IMR-90 (cell line): ENCODE measurements around the gene CRYZL1. TPM values are rescaled to one million over a fixed set of nuclear protein-coding genes. Genes with fewer than 3 reads are reported as not detected.

Experiments
- ATAC-seq: fragments of 200-7000 bp; cut with Tn5 transposase; 2 replicates; pipeline ENCODE4 v1.9.1; 2020; ENCODE audit warnings: low read depth, mild to moderate bottlenecking, moderate library complexity
- BruUV-seq: library from RNA; stranded (reverse); fragments of 400-500 nt; replicated peaks from 2 replicates; lab custom pipeline; 2021; lab: Mats Ljungman, UMichigan
- CTCF ChIA-PET: fragments of 300-600 bp; formaldehyde crosslinking; extraction: SDS; loops from one replicate; lab custom pipeline; 2021; ENCODE audit warnings: antibody characterized with exemption; lab: Yijun Ruan, JAX
- POLR2A ChIA-PET: fragments of 300-600 bp; sonication (Branson Sonifier 250); formaldehyde crosslinking; loops from one replicate; lab custom pipeline; 2022; ENCODE audit warnings: antibody characterized with exemption; ENCODE audit not compliant: unreplicated experiment; lab: Charles Lee
- DNase-seq: peaks from one replicate; pipeline ENCODE4 v3.0.0; 2013
- H2AFZ ChIP-seq: replicated peaks from 2 replicates; pipeline ENCODE3; 2013; ENCODE audit warnings: low read length, mild to moderate bottlenecking; ENCODE audit not compliant: poor library complexity
- H2AK5ac ChIP-seq: 2 replicates; pipeline ENCODE4 v1.6.1; 2013; ENCODE audit warnings: low read depth, low read length, inconsistent platforms
- H2AK9ac ChIP-seq: replicated peaks from 2 replicates; pipeline ENCODE3; 2013; ENCODE audit warnings: mild to moderate bottlenecking, low read depth, low read length, moderate library complexity; ENCODE audit not compliant: poor library complexity
- H2BK120ac ChIP-seq: 2 replicates; pipeline ENCODE4 v1.6.1; 2013; ENCODE audit warnings: low read depth, low read length, inconsistent platforms
- H2BK15ac ChIP-seq: 3 replicates; pipeline ENCODE4 v1.6.1; 2013; ENCODE audit warnings: low read depth, low read length, inconsistent platforms
- H2BK20ac ChIP-seq: 2 replicates; pipeline ENCODE4 v1.6.1; 2013; ENCODE audit warnings: low read depth, mild to moderate bottlenecking, inconsistent platforms, low read length, moderate library complexity
- H2BK5ac ChIP-seq: 2 replicates; pipeline ENCODE4 v1.6.1; 2013; ENCODE audit warnings: mild to moderate bottlenecking, low read depth, low read length, inconsistent platforms; ENCODE audit not compliant: poor library complexity, severe bottlenecking
- H3K14ac ChIP-seq: replicated peaks from 2 replicates; pipeline ENCODE4 v1.6.1; 2013; ENCODE audit warnings: low read depth, low read length, inconsistent platforms
- H3K18ac ChIP-seq: 2 replicates; pipeline ENCODE4 v1.6.1; 2013; ENCODE audit warnings: low read depth, low read length, control low read depth
- H3K23ac ChIP-seq: 2 replicates; pipeline ENCODE4 v1.6.1; 2013; ENCODE audit warnings: low read depth, low read length, inconsistent platforms
- H3K27ac ChIP-seq: 2 replicates; pipeline ENCODE4 v1.5.1; 2013; ENCODE audit warnings: mild to moderate bottlenecking, control low read depth, low read length; ENCODE audit not compliant: insufficient read depth
- H3K27me3 ChIP-seq: 2 replicates; pipeline ENCODE4 v1.6.1; 2013; ENCODE audit warnings: low read length; ENCODE audit not compliant: control insufficient read depth, insufficient read depth
- H3K36me3 ChIP-seq: 2 replicates; pipeline ENCODE4 v1.6.1; 2013; ENCODE audit warnings: low read length, mixed read lengths; ENCODE audit not compliant: control insufficient read depth, insufficient read depth
- H3K4ac ChIP-seq: 2 replicates; pipeline ENCODE4 v1.6.1; 2013; ENCODE audit warnings: low read depth, low read length, inconsistent platforms
- H3K4me1 ChIP-seq: 2 replicates; pipeline ENCODE4 v1.6.1; 2013; ENCODE audit warnings: low read length, mixed read lengths; ENCODE audit not compliant: control insufficient read depth, insufficient read depth
- H3K4me2 ChIP-seq: 2 replicates; pipeline ENCODE4 v1.6.1; 2013; ENCODE audit warnings: low read depth, mild to moderate bottlenecking, control low read depth, low read length, moderate library complexity
- H3K4me3 ChIP-seq: 2 replicates; pipeline ENCODE4 v1.5.1; 2013; ENCODE audit warnings: low read depth, mild to moderate bottlenecking, control low read depth, low read length, moderate library complexity; ENCODE audit not compliant: insufficient read depth
- H3K56ac ChIP-seq: 2 replicates; pipeline ENCODE4 v1.6.1; 2013; ENCODE audit warnings: low read length, inconsistent platforms; ENCODE audit not compliant: insufficient read depth; ENCODE audit errors: extremely low read depth
- H3K79me1 ChIP-seq, 2 experiments: 2 replicates each; pipeline ENCODE4 v1.6.1; 2013; ENCODE audit warnings: low read length in 2 of 2, inconsistent platforms in 1 of 2, low read depth in 1 of 2
- H3K9ac ChIP-seq: 2 replicates; pipeline ENCODE4 v1.6.1; 2013; ENCODE audit warnings: low read depth, low read length, control low read depth
- H3K9me1 ChIP-seq: 2 replicates; pipeline ENCODE4 v1.6.1; 2013; ENCODE audit warnings: low read length, inconsistent platforms; ENCODE audit not compliant: insufficient read depth
- H3K9me3 ChIP-seq: 2 replicates; pipeline ENCODE4 v1.6.1; 2013; ENCODE audit warnings: low read length; ENCODE audit not compliant: control insufficient read depth, insufficient read depth
- H4K20me1 ChIP-seq: 2 replicates; pipeline ENCODE4 v1.6.1; 2013; ENCODE audit warnings: low read length, inconsistent platforms; ENCODE audit not compliant: insufficient read depth
- H4K5ac ChIP-seq: 2 replicates; pipeline ENCODE4 v1.6.1; 2013; ENCODE audit warnings: mild to moderate bottlenecking, low read depth, low read length, control low read depth
- H4K8ac ChIP-seq, 2 experiments: 2 replicates each; pipeline ENCODE4 v1.6.1; 2013; ENCODE audit warnings: low read depth in 2 of 2, low read length in 2 of 2, control low read depth in 1 of 2, inconsistent platforms in 1 of 2
- H4K91ac ChIP-seq: 2 replicates; pipeline ENCODE4 v1.6.1; 2013; ENCODE audit warnings: low read depth, low read length, inconsistent platforms; ENCODE audit not compliant: insufficient read depth
- CEBPB ChIP-seq: IDR thresholded peaks from 2 replicates; pipeline ENCODE4 v1.6.1; 2012; ENCODE audit warnings: low read depth, low read length, improper control_type of control experiment
- MXI1 ChIP-seq: IDR thresholded peaks from 2 replicates; pipeline ENCODE4 v1.6.1; 2012; ENCODE audit warnings: low read depth, mild to moderate bottlenecking, low read length, moderate library complexity, borderline replicate concordance
- WGBS, 2 experiments: methylation state at CpG; one replicate each; pipeline versions ENCODE4 v1.1.5 to v1.1.7; 2013; ENCODE audit warnings: missing lambda C conversion rate in 2 of 2; ENCODE audit not compliant: insufficient read length in 1 of 2; ENCODE audit errors: extremely low coverage in 2 of 2; 5-methylcytosine and 5-hydroxymethylcytosine counted together
- dilution Hi-C: fragments of 300-500 bp; cut with HindIII; formaldehyde crosslinking; loops from one replicate; pipeline ENCODE4 v1.14.3; 2018; ENCODE audit warnings: low sequenced_read_pairs; ENCODE audit not compliant: unreplicated experiment
- in situ Hi-C: fragments of 300-500 bp; cut with MboI; formaldehyde crosslinking; loops from 3 replicates; pipeline ENCODE4 v1.14.3; 2019; ENCODE audit warnings: low sequenced_read_pairs, inconsistent platforms, mixed read lengths
- intact Hi-C: fragments of 100-400 bp; cut with micrococcal nuclease; formaldehyde crosslinking; loops from 2 replicates; pipeline ENCODE4 v1.10.0; 2022
- polyA plus RNA-seq, 3 experiments: library from polyadenylated mRNA; depleted of rRNA; stranded (reverse); fragments of >200 nt; gene quantifications; 2 replicates each; pipeline ENCODE4 v1.2.3, GENCODE V29; 2012; ENCODE audit warnings: low replicate concordance in 1 of 3
- total RNA-seq: library from RNA; depleted of rRNA; stranded (reverse); fragments of >200 nt; gene quantifications from 2 replicates; pipeline ENCODE4 v1.2.3, GENCODE V29; 2012

CRYZL1 gene
- total and polyA plus RNA-seq, 2 of the 4 experiments (the other 2 are of a cell fraction): 19.9 to 28.5 TPM

DNA sequence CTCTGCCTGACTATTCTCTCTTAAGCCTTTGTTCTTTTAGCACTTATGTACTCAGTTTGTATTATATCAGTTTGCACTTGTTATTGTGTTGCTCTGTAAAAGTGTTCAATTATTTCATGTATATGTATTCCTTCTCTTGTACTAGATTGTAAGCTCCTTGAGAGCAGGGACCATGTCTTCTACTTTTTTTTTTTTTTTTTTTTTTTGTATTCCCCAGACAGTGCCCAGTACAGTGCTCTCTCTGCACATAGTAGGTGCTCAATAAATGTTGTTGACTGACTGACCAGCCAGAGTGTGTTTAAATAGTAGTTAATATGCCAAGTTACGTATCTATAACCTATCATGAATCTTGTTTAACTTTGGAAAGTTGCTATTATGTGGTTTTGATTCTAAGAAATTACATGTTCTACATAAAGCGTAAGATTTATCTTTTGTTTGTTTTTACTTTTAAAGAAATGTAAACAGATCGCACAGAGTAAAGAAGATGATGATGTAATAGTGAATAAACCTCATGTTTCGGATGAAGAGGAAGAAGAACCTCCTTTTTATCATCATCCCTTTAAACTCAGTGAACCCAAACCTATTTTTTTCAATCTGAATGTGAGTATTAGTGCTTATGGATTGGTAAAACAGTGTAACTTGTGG, 82.6 kb downstream of the CRYZL1 start:
- in situ Hi-C loops: no loop called here
- H3K27me3 ChIP-seq: no peaks in the 10 kb centered on the region
- no peak overlapping the region for H2AK5ac ChIP-seq
- no peak overlapping the region for H3K23ac ChIP-seq
- intact Hi-C loops: loop anchor here (2.0 kb wide), 1 partner anchor 14 kb away; no protein-coding TSS in a partner anchor
- no peak overlapping the region for H3K18ac ChIP-seq
- H2BK20ac ChIP-seq: no peak overlapping the region
- no peak overlapping the region for H3K9ac ChIP-seq
- peak; percentile 72 for ATAC-seq
- no peaks in the 10 kb centered on the region for H3K9me3 ChIP-seq
- H2AFZ ChIP-seq: no peak overlapping the region
- H3K4ac ChIP-seq: no peak overlapping the region
- DNase-seq: peak; percentile 70
- H4K20me1 ChIP-seq: peaks cover 80% of the 10 kb centered on the region
- no peak overlapping the region for H3K4me2 ChIP-seq
- dilution Hi-C loops: no loop called here
- H4K8ac ChIP-seq: no peak overlapping the region
- no peak overlapping the region for H3K14ac ChIP-seq
- no peak overlapping the region for H3K4me3 ChIP-seq
- H3K4me1 ChIP-seq: peaks cover 2% of the 10 kb centered on the region; the same call in 1 of the 2 replicates
- no peak overlapping the region for H2BK120ac ChIP-seq
- no peak overlapping the region for H2AK9ac ChIP-seq
- no TSS peak for BruUV-seq
- POLR2A ChIA-PET: no interaction called here
- no peak overlapping the region for H4K5ac ChIP-seq
- H2BK15ac ChIP-seq: no peak overlapping the region
- peaks cover 46% of the 10 kb centered on the region for H3K36me3 ChIP-seq
- no CpG with 5 or more reads among the region's 4 CpGs for WGBS, 2 experiments
- 0 out of 2 replicates have a peak, but pooled peaks cover 6% of the 10 kb centered on the region for H3K9me1 ChIP-seq
- no peak overlapping the region for H2BK5ac ChIP-seq
- peak; percentile 82 for TF ChIP-seq CEBPB
- TF ChIP-seq MXI1: no peak
- H3K27ac ChIP-seq: no peak overlapping the region
- no peak overlapping the region for H4K91ac ChIP-seq
- H3K79me1 ChIP-seq: peaks cover 18 to 61% of the 10 kb centered on the region in 2 experiments
- no peak overlapping the region for H3K56ac ChIP-seq
- CTCF ChIA-PET: no interaction called here
